KMS-11 (cell line): ENCODE measurements around the gene THOC7.

Experiments used
- H2AFZ ChIP-seq: fragments of 200-600 bp; sonication (generic); 2 replicates; pipeline ENCODE4 v1.6.1; 2016; ENCODE audit warnings: antibody characterized with exemption, mixed run types, low read depth
- H3K27ac ChIP-seq: fragments of 200-600 bp; sonication (generic); 2 replicates; pipeline ENCODE4 v1.6.1; 2016; ENCODE audit warnings: mild to moderate bottlenecking, mixed run types
- H3K27me3 ChIP-seq: fragments of 200-600 bp; sonication (generic); 2 replicates; pipeline ENCODE4 v1.6.1; 2017; ENCODE audit warnings: mild to moderate bottlenecking, low read depth, mixed run types, moderate library complexity; ENCODE audit not compliant: insufficient read depth
- H3K36me3 ChIP-seq: fragments of 200-600 bp; sonication (generic); 2 replicates; pipeline ENCODE4 v1.6.1; 2017; ENCODE audit warnings: mild to moderate bottlenecking, mixed run types; ENCODE audit not compliant: insufficient read depth
- H3K4me1 ChIP-seq: fragments of 200-600 bp; sonication (generic); 2 replicates; pipeline ENCODE4 v1.6.1; 2016; ENCODE audit warnings: mild to moderate bottlenecking, low read depth, mixed run types; ENCODE audit not compliant: poor library complexity, severe bottlenecking
- H3K4me2 ChIP-seq: fragments of 200-600 bp; sonication (generic); 2 replicates; pipeline ENCODE4 v1.7.0; 2016; ENCODE audit warnings: mild to moderate bottlenecking, mixed run types
- H3K4me3 ChIP-seq: fragments of 200-600 bp; sonication (generic); IDR thresholded peaks from 2 replicates; pipeline ENCODE4 v1.6.1; 2017; ENCODE audit warnings: low read depth, low read length, mixed read lengths; ENCODE audit not compliant: insufficient read depth
- H3K79me2 ChIP-seq: fragments of 200-600 bp; sonication (generic); 2 replicates; pipeline ENCODE4 v1.6.1; 2016; ENCODE audit warnings: low read depth, mixed run types; ENCODE audit not compliant: insufficient read depth
- H3K9ac ChIP-seq: fragments of 200-600 bp; sonication (generic); 2 replicates; pipeline ENCODE4 v1.6.1; 2016; ENCODE audit warnings: mild to moderate bottlenecking, mixed run types
- H4K20me1 ChIP-seq: fragments of 200-600 bp; sonication (generic); 2 replicates; pipeline ENCODE4 v1.6.1; 2016; ENCODE audit warnings: mild to moderate bottlenecking, mixed run types; ENCODE audit not compliant: insufficient read depth
- TF ChIP-seq, protein P1 (sequence below): fragments of 200-600 bp; sonication (generic); conservative IDR thresholded peaks from 2 replicates; pipeline ENCODE4 v1.6.1; 2017; ENCODE audit warnings: low read depth, mild to moderate bottlenecking, antibody characterized with exemption, low read length, moderate library complexity, mixed read lengths

The THOC7 gene

DNA sequence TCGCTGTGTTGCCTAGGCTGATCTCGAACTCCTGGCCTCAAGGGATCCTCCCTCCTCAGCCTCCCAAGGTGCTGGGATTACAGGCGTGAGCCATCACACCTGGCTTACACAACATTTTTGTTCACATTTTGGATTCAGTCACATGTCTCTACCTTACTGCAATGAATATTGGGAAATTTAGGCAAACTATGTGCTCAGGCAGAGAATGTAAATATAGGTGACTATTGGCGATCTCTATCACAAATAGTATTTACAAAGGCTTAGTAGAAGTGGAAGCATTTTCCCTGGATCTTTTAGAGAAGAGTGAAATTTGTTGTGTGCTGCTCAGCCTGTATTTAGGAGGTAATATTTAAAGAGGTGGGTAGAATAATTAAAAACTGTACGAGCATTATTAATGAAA, 27.9 kb upstream of the THOC7 start:
- Histone ChIP-seq H3K4me2 (no peak overlapping the region), H3K4me3 (no peak overlapping the region), H3K79me2 (no peaks in the 10 kb centered on the region), H2AFZ (no peak overlapping the region), H3K9ac (no peak overlapping the region), H4K20me1 (no peaks in the 10 kb centered on the region), H3K27ac (no peak overlapping the region), H3K27me3 (no peaks in the 10 kb centered on the region), H3K4me1 (peaks cover 19% of the 10 kb centered on the region), H3K36me3 (no peaks in the 10 kb centered on the region)
- TF ChIP-seq, protein P1, sequence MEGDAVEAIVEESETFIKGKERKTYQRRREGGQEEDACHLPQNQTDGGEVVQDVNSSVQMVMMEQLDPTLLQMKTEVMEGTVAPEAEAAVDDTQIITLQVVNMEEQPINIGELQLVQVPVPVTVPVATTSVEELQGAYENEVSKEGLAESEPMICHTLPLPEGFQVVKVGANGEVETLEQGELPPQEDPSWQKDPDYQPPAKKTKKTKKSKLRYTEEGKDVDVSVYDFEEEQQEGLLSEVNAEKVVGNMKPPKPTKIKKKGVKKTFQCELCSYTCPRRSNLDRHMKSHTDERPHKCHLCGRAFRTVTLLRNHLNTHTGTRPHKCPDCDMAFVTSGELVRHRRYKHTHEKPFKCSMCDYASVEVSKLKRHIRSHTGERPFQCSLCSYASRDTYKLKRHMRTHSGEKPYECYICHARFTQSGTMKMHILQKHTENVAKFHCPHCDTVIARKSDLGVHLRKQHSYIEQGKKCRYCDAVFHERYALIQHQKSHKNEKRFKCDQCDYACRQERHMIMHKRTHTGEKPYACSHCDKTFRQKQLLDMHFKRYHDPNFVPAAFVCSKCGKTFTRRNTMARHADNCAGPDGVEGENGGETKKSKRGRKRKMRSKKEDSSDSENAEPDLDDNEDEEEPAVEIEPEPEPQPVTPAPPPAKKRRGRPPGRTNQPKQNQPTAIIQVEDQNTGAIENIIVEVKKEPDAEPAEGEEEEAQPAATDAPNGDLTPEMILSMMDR, result no peak

DNA sequence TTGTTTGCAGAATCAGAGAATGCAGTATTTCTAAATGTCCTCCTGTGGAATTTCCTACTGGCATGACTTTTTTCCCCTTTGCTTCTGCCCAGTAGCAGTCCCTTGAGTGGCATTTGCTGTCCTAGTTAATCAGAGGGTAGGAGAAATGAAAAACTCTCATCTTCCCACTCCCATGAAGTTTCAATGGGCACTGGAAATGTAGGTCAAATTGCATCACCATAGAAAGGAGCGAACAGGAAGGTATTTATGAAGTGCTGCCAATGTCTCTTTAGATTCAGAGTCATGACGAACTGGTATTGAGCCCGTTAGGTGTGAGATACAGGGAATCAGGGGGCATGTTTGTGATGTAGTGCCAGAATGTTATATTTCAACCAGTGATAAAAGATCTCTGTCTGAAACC, 23.3 kb upstream of the THOC7 start:
- TF ChIP-seq, protein P1, result no peak
- no peak overlapping the region for H3K4me3 ChIP-seq
- H2AFZ ChIP-seq, result no peak overlapping the region
- H3K79me2 ChIP-seq, result no peaks in the 10 kb centered on the region; the same call in 1 of the 2 replicates
- H3K9ac ChIP-seq, result no peak overlapping the region
- H3K4me2 ChIP-seq, result no peak overlapping the region
- no peaks in the 10 kb centered on the region for H3K27me3 ChIP-seq
- H3K4me1 ChIP-seq, result no peaks in the 10 kb centered on the region
- H4K20me1 ChIP-seq, result no peaks in the 10 kb centered on the region
- H3K27ac ChIP-seq, result no peak overlapping the region
- no peaks in the 10 kb centered on the region for H3K36me3 ChIP-seq

DNA sequence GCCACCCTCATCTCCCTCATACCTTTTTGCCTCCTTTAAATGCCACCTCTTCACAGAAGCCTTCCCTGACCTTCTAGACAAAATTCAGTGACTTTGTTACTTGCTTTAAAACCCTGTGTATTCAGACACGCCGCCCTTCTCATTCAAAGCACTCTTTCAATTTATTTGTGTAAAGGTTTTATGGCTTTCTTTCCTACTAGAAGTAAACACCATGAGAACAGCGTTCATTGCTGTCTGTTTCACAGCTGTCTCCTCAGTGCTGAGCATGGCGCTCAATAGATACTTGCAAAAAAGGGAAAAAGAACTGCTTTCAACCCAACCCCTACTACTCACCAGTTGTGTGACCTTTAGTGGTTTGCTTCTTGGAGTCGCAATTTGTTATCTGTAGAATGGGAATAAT, 17.0 kb upstream of the THOC7 start:
- Histone ChIP-seq H3K27ac (no peak overlapping the region), H4K20me1 (no peaks in the 10 kb centered on the region), H3K9ac (no peak overlapping the region), H3K4me1 (peaks cover 5% of the 10 kb centered on the region), H3K27me3 (no peaks in the 10 kb centered on the region), H3K4me3 (no peak overlapping the region), H2AFZ (no peak overlapping the region), H3K4me2 (no peak overlapping the region), H3K79me2 (no peaks in the 10 kb centered on the region; the same call in 1 of the 2 replicates), H3K36me3 (no peaks in the 10 kb centered on the region)
- TF ChIP-seq, protein P1, result no peak

DNA sequence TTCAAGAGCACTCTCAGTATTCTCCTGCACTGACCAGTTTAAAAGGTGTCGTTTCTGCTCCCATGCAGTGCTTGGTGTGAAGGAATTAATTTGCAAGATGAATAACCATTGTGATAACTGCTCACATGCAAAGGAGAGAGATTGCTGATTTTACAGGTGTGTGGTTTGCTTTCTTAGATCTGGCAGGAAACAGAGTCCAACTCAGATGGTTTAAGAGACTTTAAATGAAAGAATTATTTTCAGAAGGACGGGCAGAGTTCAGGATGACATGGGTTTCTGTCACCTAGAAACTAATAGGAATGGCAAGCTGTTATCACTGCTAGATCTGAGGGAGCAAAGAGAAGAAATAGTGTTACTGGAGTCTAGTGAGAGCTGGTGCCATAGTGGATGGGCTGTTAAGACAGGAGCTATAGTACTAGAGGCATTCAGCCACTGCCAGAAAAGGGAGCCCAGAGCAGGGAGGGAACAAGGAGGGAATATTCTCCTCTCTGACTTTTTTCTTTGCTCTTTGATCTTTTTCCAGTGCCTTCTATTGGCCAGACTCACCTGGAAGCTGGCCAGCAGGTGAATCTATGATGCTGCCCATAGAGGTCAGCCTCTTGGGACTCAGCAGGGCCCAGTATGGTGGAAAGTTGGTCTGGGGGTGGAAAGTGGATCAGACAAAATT, 14.9 kb upstream of the THOC7 start:
- Histone ChIP-seq H3K4me3 (no peak overlapping the region), H3K79me2 (no peaks in the 10 kb centered on the region; the same call in 1 of the 2 replicates), H3K4me1 (peaks cover 5% of the 10 kb centered on the region), H2AFZ (no peak overlapping the region), H4K20me1 (no peaks in the 10 kb centered on the region), H3K36me3 (no peaks in the 10 kb centered on the region), H3K4me2 (no peak overlapping the region), H3K27me3 (no peaks in the 10 kb centered on the region), H3K27ac (no peak overlapping the region), H3K9ac (no peak overlapping the region)
- TF ChIP-seq, protein P1, result no peak
